Measurements from ENCODE around the gene PCAT7. TPM values are rescaled to one million over a fixed set of nuclear protein-coding genes. Genes with fewer than 3 reads are reported as not detected.
A peak's percentile ranks its signal among the peaks of the same experiment; 100 is the strongest.
"Not testable (repeated sequence)": the region's sequence is repeated elsewhere in the genome, so short reads cannot be mapped to it uniquely, and the experiment has no call there.

The PCAT7 gene
- under 1 TPM; 0.14 to 0.49 (median 0.39) TPM for polyA plus RNA-seq (ENCODE audit: insufficient read length in 4 of 4)

- DNase-seq (ENCODE audit: low read depth in 4 of 4, low spot score in 3 of 4): no peak
These were observed at the start of gene PCAT7 for GRCh38 chr9:94554439-94555331. PCAT7 (plus strand) TSS chr9:94555083.

DNA sequence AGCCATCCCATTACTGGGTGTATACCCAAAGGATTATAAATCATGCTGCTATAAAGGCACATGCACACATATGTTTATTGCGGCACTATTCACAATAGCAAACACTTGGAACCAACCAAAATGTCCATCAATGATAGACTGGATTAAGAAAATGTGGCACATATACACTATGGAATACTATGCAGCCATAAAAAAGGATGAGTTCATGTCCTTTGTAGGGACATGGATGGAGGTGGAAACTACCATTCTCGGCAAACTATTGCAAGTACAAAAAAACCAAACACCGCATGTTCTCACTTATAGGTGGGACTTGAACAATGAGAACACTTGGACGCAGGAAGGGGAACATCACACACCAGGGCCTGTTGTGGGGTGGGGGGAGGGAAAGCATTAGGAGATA is 48.5 kb upstream of the PCAT7 start:
- not testable (repeated sequence) for DNase-seq (ENCODE audit: low read depth in 4 of 4, low spot score in 3 of 4)

DNA sequence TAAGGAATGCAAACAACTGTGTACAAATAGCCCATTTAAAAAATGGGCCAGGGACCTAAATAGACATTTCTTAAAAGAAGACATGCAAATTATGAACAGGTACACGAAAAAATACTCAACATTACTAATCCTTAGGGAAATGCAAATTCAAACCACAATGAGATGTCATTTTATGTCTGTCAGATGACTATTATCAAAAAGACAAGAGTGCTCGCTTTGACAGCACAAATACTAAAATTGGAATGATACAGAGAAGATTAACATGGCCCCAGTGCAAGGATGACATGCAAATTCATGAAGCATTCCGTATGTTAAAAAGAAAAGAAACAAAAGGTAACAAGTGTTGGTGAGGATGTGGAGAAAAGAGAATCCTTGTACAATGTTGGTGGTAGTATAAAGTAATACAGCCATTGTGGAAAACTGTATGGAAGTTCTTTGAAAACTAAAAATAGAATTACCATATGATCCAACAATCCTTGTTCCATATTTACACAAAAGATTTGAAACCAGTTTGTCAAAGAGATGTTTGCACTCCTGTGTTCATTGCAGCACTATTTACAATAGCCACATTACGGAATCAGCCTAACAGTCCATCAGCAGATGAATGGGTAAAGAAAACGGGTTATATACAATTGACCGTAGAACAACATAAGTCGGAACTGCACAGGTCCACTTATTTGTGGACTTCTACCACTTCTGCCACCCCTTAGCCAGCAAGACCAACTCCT is 47.2 kb upstream of the PCAT7 start:
- no peak for DNase-seq (ENCODE audit: low read depth in 4 of 4, low spot score in 3 of 4)

DNA sequence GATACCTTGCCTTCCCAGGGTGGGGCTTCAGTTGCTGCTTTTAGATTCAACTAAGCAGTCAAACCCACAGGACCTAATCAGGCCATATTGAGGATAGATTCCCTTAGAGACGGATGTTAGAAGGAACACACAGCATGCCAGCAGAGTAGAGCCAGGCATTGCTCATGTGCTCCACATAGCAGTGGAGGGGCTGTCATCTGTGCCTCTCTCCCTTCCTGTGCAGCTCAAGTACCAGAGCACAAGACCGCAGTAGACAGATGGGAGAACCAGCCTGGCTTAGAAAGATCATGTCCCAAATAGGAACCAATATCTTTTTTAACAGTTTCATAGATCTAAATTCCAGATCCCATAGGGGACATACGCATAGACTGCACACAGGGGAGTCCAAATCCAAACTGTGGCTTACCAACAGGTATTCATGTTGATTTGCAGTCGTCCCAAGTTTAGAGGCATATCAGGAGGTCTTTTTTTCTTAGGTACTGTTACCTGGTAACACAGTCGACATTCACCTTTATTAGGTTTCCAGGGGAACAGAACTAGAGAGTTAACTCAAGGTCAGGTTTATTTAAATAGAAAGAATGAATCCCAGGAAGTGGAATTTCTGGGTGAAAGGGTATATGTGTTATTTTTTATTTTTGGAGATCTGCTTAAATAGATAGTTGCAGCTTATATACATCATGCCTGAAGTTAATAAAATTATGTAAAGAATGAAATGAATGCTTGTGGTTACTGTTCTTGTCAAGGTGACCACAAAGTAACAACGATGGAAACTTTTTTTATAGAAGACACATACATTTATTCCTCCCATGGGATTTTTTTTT is 43.5 kb upstream of the PCAT7 start:
- no peak for DNase-seq (ENCODE audit: low read depth in 4 of 4, low spot score in 3 of 4)

GRCh38 chr9:94511955-94512265 is 43.0 kb upstream of the PCAT7 start:
- no peak for DNase-seq (ENCODE audit: low read depth in 4 of 4, low spot score in 3 of 4)

DNA sequence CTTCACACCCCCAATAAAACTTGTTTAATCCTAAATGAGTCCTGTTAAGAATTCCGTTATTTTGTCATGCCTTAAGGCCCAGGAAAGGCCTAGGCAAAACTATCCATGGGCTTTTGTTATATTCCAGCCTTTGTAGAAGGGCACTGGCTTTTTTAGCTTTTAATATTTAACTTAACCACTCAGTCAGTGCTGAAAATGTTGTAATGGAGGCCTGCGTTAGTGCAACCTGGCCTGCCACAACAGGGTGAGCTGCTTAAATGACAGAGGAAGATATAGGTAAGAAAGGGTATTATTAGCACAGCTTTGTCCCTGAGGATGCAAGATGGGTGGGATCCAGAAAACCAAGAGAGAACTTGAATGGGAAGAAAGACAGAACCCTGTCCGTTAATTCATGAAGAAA is 40.2 kb upstream of the PCAT7 start:
- DNase-seq (ENCODE audit: low read depth in 4 of 4, low spot score in 3 of 4): no peak

DNA sequence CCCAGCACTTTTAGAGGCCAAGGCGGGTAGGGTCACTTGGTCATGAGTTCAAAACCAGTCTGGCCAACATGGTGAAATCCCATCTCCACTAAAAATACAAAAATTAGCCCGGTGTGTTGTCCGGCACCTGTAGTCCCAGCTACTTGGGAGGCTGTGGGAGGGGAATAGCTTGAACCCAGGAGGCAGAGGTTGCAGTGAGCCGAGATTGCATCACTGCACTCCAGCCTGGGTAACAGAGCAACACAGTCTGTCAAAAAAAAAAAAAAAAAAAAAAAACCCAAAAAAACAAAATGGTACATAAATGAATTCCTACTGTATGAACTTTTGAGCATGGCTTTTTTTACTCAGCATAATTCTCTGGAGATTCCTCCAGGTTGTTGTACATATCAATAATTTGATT is 37.6 kb upstream of the PCAT7 start:
- DNase-seq (ENCODE audit: low read depth in 4 of 4, low spot score in 3 of 4): no peak

- DNase-seq (ENCODE audit: low read depth in 4 of 4, low spot score in 3 of 4): no peak
These were observed 29.4 kb upstream of the PCAT7 start for GRCh38 chr9:94525396-94526035.

GRCh38 chr9:94526271-94526670 is 28.6 kb upstream of the PCAT7 start:
- no peak for DNase-seq (ENCODE audit: low read depth in 4 of 4, low spot score in 3 of 4)

- no peak for DNase-seq (ENCODE audit: low read depth in 4 of 4, low spot score in 3 of 4)
These were observed 27.9 kb upstream of the PCAT7 start for GRCh38 chr9:94526951-94527350.

DNA sequence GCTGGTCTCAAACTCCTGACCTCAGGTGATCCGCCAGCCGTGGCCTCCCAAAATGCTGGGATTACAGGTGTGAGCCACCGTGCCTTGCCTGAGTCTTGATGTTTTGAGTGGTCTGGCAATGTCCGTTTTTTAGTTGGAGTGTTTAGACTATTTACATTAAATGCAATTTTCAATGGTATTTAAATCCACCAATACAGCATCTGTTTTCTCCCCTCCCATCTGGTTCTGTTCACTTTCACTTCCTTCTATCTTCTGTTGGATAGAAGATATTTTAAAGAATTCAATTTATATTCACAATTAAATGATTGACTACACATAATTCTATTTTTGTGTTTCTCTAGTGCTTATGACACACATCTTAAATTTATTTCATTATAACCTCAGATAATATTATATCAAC is 26.0 kb upstream of the PCAT7 start:
- DNase-seq (ENCODE audit: low read depth in 4 of 4, low spot score in 3 of 4): no peak

DNA sequence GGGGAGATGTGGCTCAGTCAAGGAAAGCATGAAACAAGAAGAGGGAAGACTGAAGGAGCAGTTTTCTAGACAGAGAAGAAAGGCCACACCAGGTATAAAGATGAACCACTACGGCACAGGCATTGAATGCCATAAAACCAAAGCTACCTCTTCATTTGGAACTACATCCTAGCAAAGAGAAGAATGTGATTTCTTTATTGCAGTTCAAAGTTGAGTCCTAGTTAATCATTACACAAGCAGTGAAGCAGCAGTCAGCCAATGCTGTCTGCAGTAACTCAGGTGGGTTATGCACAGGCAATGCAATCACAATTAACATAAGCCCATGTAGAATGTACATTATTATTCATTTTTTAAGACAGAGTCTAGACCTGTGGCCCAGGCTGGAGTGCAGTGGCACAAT is 21.7 kb upstream of the PCAT7 start:
- DNase-seq (ENCODE audit: low read depth in 4 of 4, low spot score in 3 of 4): peak in 3 of 4 donors; percentile 21 to 36 (median 27)

DNA sequence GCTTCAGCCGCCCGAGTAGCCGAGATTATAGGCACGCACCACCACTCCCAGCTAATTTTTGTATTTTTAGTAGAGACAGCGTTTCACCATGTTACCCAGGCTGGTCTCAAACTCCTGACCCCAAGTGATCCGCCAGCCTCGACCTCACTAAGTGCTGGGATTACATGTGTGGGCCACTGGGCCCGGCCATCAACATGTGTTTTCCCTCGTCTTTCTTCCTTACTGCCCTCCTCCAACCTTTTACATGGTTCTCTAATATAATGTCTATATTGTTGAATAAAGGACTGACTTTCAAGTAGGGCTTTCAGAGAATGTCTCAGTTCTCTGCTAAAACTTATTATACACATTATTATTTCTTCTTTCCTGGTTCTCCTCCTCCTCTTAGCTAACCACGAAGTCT is 21.3 kb upstream of the PCAT7 start:
- DNase-seq (ENCODE audit: low read depth in 4 of 4, low spot score in 3 of 4): no peak

DNA sequence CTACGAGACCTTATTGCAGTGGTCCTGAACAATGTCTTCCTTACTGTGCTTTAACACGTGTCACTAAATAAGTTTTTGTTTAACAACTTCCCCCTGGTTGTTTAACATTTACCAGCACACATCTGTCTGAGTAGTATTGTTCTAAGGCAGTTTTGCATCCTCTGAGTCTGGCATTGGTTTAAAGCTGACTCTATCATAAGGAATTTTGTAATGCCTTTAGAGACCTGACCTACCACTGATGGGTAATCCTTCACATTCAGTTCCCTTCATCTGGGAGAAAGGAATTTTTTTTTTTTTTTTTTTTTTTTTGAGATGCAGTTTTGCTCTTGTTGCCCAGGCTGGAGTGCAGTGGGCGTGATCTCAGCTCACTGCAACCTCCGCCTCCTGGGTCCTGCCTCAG is 20.0 kb upstream of the PCAT7 start:
- DNase-seq (ENCODE audit: low read depth in 4 of 4, low spot score in 3 of 4): no peak

- DNase-seq (ENCODE audit: low read depth in 4 of 4, low spot score in 3 of 4): no peak
These were observed 16.0 kb upstream of the PCAT7 start for GRCh38 chr9:94538908-94539307.

- not testable (repeated sequence) for DNase-seq (ENCODE audit: low read depth in 4 of 4, low spot score in 3 of 4)
These were observed 10.5 kb upstream of the PCAT7 start for GRCh38 chr9:94544335-94544734.

DNA sequence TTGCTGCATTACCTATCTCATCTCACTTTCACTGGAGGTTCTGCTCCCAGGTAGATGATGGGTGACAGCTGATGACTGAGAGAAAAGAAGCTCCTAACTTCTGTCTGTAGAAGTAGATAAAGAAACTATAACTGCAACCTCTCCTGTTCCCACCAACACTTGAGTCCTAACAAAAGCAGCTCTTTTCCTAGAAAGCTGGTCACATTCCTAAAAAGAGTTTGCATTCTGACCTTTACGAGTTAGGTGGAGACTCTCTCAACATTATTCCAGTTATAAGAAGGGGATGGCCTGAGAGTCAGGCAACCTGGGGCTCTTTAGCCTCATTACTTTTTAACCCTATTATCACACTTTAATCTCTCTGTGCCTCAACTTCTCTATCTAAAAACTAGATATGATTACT is 8.9 kb upstream of the PCAT7 start:
- no peak for DNase-seq (ENCODE audit: low read depth in 4 of 4, low spot score in 3 of 4)

GRCh38 chr9:94553029-94553938 is 1.6 kb upstream of the PCAT7 start:
- no peak for DNase-seq (ENCODE audit: low read depth in 4 of 4, low spot score in 3 of 4)

DNA sequence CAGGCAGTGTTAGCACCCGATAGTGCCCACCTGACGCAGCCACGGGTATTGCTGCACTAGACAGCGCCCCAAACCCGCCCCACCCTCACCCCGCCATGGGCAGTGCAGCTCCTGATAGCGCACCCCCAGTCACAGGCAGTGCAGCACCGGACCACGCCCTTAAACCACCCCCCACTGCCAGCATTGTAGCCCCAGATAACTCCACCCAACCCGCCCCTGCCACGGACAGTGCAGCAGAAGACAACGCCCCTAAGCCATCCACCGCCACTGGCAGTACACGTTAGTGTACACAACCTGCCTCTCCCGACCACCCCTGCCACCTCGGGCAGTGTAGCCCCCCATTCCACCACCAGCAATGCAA is 825 bp upstream of the PCAT7 start:
- DNase-seq (ENCODE audit: low read depth in 4 of 4, low spot score in 3 of 4): no peak

GRCh38 chr9:94557376-94557775 is 2.5 kb downstream of the PCAT7 start:
- DNase-seq (ENCODE audit: low read depth in 4 of 4, low spot score in 3 of 4): no peak
